IgD-negative memory B cell (primary cell): ENCODE data around the gene EDIL3. TPM values are rescaled to one million over a fixed set of nuclear protein-coding genes. Genes with fewer than 3 reads are reported as not detected.

Experiments
- H3K27ac Mint-ChIP-seq, 3 donors: one replicate each; pipeline ENCODE4 v1.8.0; 2020 to 2022; ENCODE audit warnings: mild to moderate bottlenecking in 3 of 3, mixed read lengths in 3 of 3, moderate library complexity in 1 of 3
- H3K27me3 Mint-ChIP-seq: one replicate; pipeline ENCODE4 v1.8.0; 2021; ENCODE audit warnings: mixed read lengths
- H3K36me3 Mint-ChIP-seq: one replicate; pipeline ENCODE4 v1.8.0; 2020; ENCODE audit warnings: mild to moderate bottlenecking, mixed read lengths
- H3K4me1 Mint-ChIP-seq, 3 donors: one replicate each; pipeline ENCODE4 v1.8.0; 2020 to 2022; ENCODE audit warnings: mixed read lengths in 3 of 3, mild to moderate bottlenecking in 1 of 3
- H3K4me3 Mint-ChIP-seq, 4 donors: one replicate each; pipeline ENCODE4 v1.8.0; 2020 to 2022; ENCODE audit warnings: mild to moderate bottlenecking in 4 of 4, mixed read lengths in 4 of 4, moderate library complexity in 3 of 4
- H3K9me3 Mint-ChIP-seq, 3 donors: one replicate each; pipeline ENCODE4 v1.8.0; 2020 to 2021; ENCODE audit warnings: mixed read lengths in 3 of 3, mild to moderate bottlenecking in 1 of 3
- polyA plus RNA-seq: library from polyadenylated mRNA; unstranded; fragments of 300-500 nt; fragmentation: Illumina TruSeq; gene quantifications from one replicate; pipeline ENCODE4 v1.2.3, GENCODE V29; 2021

EDIL3 gene
- polyA plus RNA-seq, 1 donor from 2014 or later: not detected

DNA sequence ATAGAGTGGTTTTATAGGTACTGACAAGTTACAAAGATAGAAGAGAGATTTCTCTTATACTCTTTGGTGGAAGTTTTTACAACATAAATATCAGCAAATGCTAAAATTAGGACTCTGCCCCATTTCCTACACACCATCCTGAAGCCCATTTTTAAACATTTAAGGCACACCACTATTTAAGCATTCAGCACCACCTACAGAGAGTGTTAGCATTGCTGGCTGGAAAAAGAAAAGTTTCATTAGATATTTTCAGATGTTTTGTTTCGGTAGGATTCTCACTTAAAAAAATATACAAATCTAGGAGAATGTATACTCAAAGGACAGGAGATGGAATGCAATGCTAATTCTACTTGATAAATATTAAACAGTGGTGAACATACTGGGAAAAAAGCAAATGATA lies 471.1 kb downstream of the EDIL3 start:
- H3K4me1 Mint-ChIP-seq: no peaks in the 10 kb centered on the region
- H3K9me3 Mint-ChIP-seq: peaks cover 0 to 1% (median 0%) of the 10 kb centered on the region in 3 donors
- H3K27me3 Mint-ChIP-seq: no peaks in the 10 kb centered on the region
- no peaks in the 10 kb centered on the region for H3K36me3 Mint-ChIP-seq
- H3K27ac Mint-ChIP-seq: no peak overlapping the region
- no peak overlapping the region for H3K4me3 Mint-ChIP-seq

DNA sequence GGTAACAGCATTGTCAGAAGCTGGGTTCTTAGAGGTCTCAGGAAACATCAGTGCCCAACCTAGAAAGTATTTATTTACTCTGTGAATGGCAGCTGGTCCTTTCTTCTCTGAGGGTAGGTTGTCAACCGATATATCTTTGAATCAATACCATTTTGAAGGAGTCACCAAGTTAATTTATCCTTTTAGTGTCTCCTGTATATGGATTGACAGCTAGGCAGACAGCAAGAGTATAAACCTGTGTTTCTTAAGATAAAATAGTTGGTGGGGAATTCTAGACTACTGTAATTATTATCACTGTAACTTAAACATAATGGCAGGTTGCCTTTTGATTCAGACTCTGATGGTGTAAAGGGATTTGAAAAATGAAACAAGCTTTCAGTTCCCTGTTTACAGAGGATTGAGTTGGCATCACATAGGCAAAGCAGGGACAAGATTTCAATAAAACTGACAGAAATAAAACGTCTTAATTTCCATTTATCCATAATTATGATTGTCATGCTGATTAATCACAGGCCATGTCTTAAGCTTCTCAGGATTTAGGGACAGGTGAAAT lies 473.2 kb downstream of the EDIL3 start:
- Mint-ChIP-seq H3K9me3 (peaks cover 0 to 3% (median 1%) of the 10 kb centered on the region in 3 donors), H3K27me3 (no peaks in the 10 kb centered on the region), H3K36me3 (no peaks in the 10 kb centered on the region), H3K4me3 (no peak overlapping the region), H3K4me1 (no peaks in the 10 kb centered on the region), H3K27ac (no peak overlapping the region)

DNA sequence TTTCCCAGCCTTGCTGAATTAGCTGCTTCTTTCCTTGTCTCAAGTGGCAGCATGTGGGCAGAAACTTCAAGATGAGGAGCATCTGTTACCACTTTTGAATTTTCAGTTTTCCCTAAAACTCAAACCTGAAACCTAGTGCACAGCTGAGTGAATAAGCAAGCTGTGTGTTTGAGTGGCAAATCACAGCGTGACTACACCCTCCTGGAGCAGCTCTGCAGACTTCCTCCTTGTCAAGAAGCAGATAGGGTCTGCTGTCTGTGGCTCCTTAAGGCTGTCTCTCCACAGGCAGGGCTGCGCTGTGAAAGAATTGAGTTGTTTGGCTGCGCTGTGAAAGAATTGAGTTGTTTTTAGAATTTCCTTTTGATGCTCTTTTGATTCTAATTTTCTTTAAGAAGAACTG lies 484.4 kb downstream of the EDIL3 start:
- Mint-ChIP-seq H3K36me3 (no peaks in the 10 kb centered on the region), H3K27ac (no peak overlapping the region), H3K9me3 (peaks cover 0 to 6% (median 3%) of the 10 kb centered on the region in 3 donors), H3K27me3 (no peaks in the 10 kb centered on the region), H3K4me3 (no peak overlapping the region), H3K4me1 (no peaks in the 10 kb centered on the region)

DNA sequence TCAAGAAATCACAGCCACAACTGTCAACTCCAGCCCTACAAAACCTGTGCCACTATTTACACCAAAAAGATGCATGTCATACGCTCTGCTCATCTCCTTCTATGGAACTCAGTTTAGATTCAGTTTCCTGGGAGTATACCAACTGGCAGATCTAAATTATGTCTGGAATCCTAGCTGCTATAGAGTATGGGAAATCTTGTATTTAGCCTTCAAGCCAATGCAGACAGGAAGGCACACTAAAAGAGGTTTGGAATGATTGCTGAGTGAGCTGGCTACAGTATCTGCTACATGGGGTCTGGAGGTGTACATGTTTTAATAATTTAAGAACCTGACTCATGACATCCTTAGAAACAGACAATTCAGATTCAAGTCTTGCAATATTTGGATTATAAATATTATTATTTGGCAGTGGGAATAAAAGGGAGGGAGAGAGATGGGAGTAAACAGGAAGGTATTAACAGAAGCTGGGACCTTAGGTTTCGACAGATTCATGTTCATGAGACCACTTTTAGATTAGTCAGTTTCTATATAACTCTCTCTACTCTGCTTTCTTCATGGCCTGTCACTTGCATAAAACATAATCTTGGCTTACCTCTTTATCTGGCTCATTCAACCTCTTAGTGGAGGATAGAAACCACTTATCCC lies 485.2 kb downstream of the EDIL3 start:
- H3K4me3 Mint-ChIP-seq: no peak overlapping the region

DNA sequence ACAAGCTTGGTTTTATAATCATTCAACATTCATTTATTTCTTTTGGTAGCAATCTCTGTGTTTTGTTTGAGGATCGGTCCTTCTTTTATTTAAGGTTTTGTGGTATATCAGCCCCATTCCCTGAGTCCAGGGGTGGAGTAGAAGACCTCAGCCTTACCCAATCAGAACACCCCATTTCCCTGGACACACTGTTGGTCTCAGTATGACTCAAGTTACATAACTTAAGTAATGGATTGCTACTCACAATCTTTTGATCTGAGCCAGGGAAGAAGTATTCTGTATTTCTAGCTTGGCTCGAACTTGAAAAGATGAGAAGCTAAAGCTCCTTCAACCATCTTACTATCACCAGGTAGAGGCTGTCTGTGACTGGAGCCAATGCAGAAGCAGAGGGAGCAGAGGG lies 488.8 kb downstream of the EDIL3 start:
- no peaks in the 10 kb centered on the region for H3K27me3 Mint-ChIP-seq
- H3K4me1 Mint-ChIP-seq: no peaks in the 10 kb centered on the region
- no peaks in the 10 kb centered on the region for H3K36me3 Mint-ChIP-seq
- no peak overlapping the region for H3K27ac Mint-ChIP-seq
- peaks cover 0 to 5% (median 3%) of the 10 kb centered on the region in 3 donors for H3K9me3 Mint-ChIP-seq
- no peak overlapping the region for H3K4me3 Mint-ChIP-seq

More for the DNA sequence above, 485.2 kb downstream of the EDIL3 start:
- Mint-ChIP-seq H3K27me3 (no peaks in the 10 kb centered on the region), H3K4me1 (no peaks in the 10 kb centered on the region), H3K36me3 (no peaks in the 10 kb centered on the region), H3K27ac (no peak overlapping the region), H3K9me3 (peaks cover 0 to 5% (median 3%) of the 10 kb centered on the region in 3 donors)

DNA sequence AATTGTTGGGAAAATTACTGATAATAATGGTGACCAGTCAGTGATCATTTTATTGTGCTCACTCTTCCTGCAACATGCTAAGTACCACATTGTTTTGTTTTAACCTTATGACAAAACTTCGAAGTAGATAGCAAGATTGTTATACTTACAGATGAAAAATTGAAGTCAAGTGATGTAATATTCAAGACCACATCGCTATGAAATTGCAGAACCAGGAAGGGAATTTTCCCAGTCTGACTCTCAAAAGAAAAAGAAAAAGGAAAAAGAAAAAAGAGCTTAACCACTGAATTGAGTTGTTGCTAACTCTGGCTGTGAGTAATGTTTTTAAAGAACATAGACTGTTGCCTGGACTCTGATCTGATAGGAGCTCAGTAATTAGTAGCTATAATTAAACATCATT lies 493.4 kb downstream of the EDIL3 start:
- Mint-ChIP-seq H3K36me3 (no peaks in the 10 kb centered on the region), H3K27ac (no peak overlapping the region), H3K27me3 (no peaks in the 10 kb centered on the region), H3K9me3 (peaks cover 2 to 5% (median 3%) of the 10 kb centered on the region in 3 donors), H3K4me3 (no peak overlapping the region), H3K4me1 (no peaks in the 10 kb centered on the region)
